Activated T-helper 17 cell treated with anti-CD3 and anti-CD28 coated beads, Interleukin-2, amount 50 U/mL, for 72 hours (primary cell): Measurements from ENCODE around the gene VPS37C. TPM values are rescaled to one million over a fixed set of nuclear protein-coding genes. Genes with fewer than 3 reads are reported as not detected.

ENCODE experiments used
- ATAC-seq: fragments of 150-1000 bp; cut with Tn5 transposase; replicated peaks from 2 replicates; pipeline ENCODE4 v1.10.0; 2021; ENCODE audit warnings: mild to moderate bottlenecking, moderate library complexity
- H3K27ac Mint-ChIP-seq: one replicate; pipeline ENCODE4 v1.8.0; 2022; ENCODE audit warnings: mixed read lengths
- H3K27me3 Mint-ChIP-seq: one replicate; pipeline ENCODE4 v1.8.0; 2022; ENCODE audit warnings: mixed read lengths
- H3K36me3 Mint-ChIP-seq: one replicate; pipeline ENCODE4 v1.8.0; 2022; ENCODE audit warnings: low read depth, mild to moderate bottlenecking, mixed read lengths
- H3K4me1 Mint-ChIP-seq: one replicate; pipeline ENCODE4 v1.8.0; 2022; ENCODE audit warnings: mixed read lengths
- H3K4me3 Mint-ChIP-seq: one replicate; pipeline ENCODE4 v1.8.0; 2022; ENCODE audit warnings: mild to moderate bottlenecking, mixed read lengths
- H3K9me3 Mint-ChIP-seq: one replicate; pipeline ENCODE4 v1.8.0; 2022; ENCODE audit warnings: mixed read lengths
- total RNA-seq, 2 donors: library from RNA; stranded (reverse); gene quantifications; one replicate each; pipeline ENCODE4 v1.2.3, GENCODE V29; 2022

VPS37C gene
- total RNA-seq, 2 donors from 2014 or later, result 9.7 to 14.5 TPM

DNA sequence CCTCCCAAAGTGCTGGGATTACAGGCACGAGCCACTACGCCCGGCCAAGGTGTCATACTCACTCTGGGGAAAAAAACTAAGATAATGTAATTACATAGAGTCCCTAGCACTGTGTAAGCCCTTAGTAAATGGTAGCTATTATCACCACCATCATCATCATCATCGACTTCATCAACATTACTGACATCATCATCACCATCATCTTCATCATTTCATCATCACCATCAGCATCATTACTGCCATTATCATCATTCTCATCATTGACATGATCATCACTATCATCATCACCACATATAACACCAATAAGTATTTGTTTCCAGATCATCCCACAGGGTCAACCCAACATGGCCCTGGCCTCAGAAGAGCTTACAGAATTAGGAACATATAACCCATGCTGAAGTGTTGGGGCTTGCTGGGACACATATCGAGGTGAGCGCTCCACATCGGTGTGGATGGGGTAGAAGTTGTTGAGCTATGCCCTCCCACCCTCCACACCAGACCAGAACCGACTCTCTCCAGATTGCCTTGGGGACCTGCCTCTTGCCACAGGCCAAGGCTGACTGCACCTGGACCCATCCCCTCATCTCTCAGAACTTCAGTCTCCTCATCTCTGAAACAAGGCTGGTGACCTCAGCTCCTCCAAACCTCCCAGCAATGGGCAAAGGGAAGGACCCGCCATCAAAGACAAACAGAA, 73.7 kb downstream of the VPS37C start:
- ATAC-seq, result no peak
- peaks cover 31% of the 10 kb centered on the region for H3K4me1 Mint-ChIP-seq
- H3K36me3 Mint-ChIP-seq, result peaks cover 66% of the 10 kb centered on the region
- H3K4me3 Mint-ChIP-seq, result peak overlapping the region; percentile 49
- no peaks in the 10 kb centered on the region for H3K9me3 Mint-ChIP-seq
- peak overlapping the region; percentile 6 for H3K27ac Mint-ChIP-seq
- H3K27me3 Mint-ChIP-seq, result no peaks in the 10 kb centered on the region

DNA sequence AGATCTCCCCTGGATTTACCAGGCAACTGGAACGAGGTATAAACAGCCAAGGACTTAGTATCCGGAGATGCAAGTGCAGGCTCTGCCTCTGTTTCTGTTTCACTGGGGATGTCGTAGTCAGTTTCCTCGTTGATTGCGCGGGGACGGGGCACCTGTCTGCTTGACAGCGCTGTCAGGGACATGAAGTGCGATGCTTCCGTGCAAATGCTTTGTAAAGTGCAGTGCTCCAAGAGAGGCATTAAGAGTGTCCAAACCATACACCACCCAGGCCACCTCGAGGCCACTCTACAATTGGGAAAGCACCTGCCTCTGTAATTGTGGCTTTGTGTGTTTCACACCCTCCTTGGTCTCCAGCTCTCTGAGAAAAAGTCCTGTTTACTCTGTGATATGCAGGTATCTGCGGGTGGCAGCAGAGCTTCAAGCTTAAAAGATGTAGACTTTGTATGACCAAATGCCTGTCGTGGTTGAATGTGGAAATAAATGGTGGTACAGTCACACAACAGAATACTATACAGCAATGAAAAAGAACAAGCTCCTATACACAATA, 77.6 kb downstream of the VPS37C start:
- H3K27ac Mint-ChIP-seq, result peak overlapping the region; percentile 94
- H3K36me3 Mint-ChIP-seq, result peaks cover 71% of the 10 kb centered on the region
- no peaks in the 10 kb centered on the region for H3K27me3 Mint-ChIP-seq
- peaks cover 35% of the 10 kb centered on the region for H3K4me1 Mint-ChIP-seq
- peak overlapping the region; percentile 80 for H3K4me3 Mint-ChIP-seq
- no peaks in the 10 kb centered on the region for H3K9me3 Mint-ChIP-seq
- peak; percentile 77 for ATAC-seq

DNA sequence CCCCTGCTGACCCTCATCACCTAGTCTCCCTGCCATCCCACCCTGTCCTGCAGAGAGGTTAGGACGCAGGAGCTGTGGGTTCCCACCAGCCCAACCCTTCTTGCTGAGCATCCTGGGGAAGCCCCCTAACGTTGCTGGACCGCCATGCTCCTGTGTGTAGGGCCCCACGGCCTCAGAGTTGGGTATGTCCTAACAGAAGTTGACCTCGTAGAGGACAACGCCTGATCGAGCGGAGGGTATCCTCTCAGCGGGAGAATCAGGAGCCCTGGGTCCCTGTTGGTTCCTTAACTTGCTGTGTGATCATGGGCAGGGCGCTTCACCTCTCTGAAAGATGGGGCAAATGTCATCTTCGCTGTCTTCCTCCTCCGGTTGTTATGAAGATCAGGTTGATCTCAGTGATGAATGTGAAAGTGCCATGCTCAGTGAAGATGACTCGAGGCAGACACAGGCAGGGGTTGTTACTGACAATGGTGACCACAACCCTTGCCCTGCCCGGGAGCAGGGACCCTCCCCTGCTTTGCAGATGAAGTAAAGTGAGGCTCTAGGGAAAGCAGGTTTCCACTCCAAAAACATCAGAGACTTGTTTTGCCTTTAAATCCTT, 78.2 kb downstream of the VPS37C start:
- Mint-ChIP-seq H3K4me1 (peaks cover 38% of the 10 kb centered on the region), H3K4me3 (peak overlapping the region; percentile 80), H3K27ac (peak overlapping the region; percentile 94), H3K36me3 (peaks cover 71% of the 10 kb centered on the region), H3K27me3 (no peaks in the 10 kb centered on the region), H3K9me3 (no peaks in the 10 kb centered on the region)
- peak; percentile 79 for ATAC-seq

DNA sequence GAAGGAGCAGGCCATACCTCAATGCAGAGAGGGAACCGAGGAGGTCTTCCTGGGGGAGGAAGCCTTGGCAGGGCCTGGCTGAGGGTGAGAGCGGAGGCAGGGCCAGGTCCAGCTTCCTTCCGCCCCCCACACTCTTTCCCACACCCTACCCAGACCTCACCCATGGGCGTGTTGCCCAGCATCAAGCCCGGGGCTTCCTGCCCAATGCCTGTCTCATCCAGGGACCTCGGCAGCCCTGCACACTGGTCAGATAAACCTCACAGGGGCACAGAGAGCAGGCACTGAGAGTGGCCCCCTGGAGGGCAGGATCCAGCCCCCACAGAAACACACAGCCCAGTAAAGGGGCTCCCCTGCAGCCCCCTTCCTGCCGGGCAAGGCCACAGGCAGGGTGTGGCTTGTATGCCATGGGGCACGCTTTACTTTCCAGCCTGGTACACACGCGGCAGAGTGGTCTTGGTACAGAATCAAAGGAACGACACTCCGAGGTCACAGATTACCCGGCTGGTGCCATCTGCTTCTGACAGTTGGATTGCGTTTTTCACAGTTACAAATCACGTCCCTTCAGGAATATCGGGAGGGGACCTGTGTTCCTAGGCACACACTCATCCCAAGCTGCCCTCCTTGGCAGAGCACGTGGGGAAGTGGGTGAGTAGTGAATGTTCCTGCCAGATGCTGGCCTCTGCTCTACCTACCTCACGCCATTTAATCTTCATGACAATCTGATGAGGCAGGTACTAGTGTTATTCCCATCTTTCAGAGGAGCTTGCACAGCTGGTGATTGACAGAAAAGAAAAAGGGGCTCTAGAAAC, 79.0 kb downstream of the VPS37C start:
- peak overlapping the region; percentile 80 for H3K4me3 Mint-ChIP-seq
- H3K4me1 Mint-ChIP-seq, result peaks cover 33% of the 10 kb centered on the region
- H3K9me3 Mint-ChIP-seq, result no peaks in the 10 kb centered on the region
- peaks cover 71% of the 10 kb centered on the region for H3K36me3 Mint-ChIP-seq
- H3K27ac Mint-ChIP-seq, result peak overlapping the region; percentile 94
- peak; percentile 10 for ATAC-seq
- no peaks in the 10 kb centered on the region for H3K27me3 Mint-ChIP-seq

DNA sequence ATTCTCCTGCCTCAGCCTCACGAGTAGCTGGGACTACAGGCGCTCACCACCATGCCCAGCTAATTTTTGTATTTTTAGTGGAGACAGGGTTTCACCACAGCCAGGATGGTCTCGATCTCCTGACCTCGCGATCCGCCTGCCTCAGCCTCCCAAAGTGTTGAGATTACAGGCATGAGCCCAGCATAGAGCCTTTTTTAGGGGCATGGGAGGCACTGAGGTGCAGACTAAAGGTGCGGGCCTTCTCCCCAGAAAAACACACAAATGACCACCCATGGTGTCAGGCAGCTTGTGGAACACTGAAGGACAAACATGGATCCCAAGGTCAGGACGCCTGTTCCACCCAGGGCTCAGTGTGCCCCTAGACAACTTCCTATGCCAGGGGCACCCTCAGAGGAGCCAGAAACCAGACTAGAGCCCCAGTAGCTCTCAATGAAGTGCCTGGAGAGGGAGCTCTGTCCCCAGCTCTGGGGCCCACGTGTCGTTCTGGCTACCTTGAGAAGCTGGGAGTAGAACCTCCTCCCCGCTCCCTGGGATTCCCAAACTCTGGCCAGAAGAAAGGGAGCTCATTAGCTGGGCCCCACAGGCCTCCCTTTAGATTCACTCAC, 80.1 kb downstream of the VPS37C start:
- no peaks in the 10 kb centered on the region for H3K27me3 Mint-ChIP-seq
- peak overlapping the region; percentile 94 for H3K27ac Mint-ChIP-seq
- H3K4me3 Mint-ChIP-seq, result peak overlapping the region; percentile 80
- peaks cover 38% of the 10 kb centered on the region for H3K4me1 Mint-ChIP-seq
- H3K36me3 Mint-ChIP-seq, result peaks cover 81% of the 10 kb centered on the region
- H3K9me3 Mint-ChIP-seq, result no peaks in the 10 kb centered on the region
- no peak for ATAC-seq

DNA sequence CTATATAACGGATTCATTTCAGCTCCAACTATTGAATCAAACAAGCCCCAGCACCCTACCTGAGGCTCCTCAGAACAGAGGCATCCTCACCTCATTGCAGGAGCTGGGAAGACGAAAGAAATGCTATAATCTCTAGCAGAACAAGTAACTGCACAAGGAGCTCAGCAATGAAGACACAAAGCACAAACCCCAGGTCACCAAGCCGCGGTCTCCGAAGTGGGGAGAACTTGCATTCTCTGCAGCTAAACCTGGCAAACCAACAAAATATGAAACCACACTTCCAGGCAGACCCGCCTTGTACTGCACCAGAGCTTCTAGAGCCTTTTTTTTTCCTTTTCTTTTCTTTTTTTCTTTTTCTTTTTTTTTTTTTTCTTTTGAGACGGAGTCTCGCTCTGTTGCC, 80.7 kb downstream of the VPS37C start:
- peak overlapping the region; percentile 80 for H3K4me3 Mint-ChIP-seq
- ATAC-seq, result no peak
- peak overlapping the region; percentile 94 for H3K27ac Mint-ChIP-seq
- H3K9me3 Mint-ChIP-seq, result no peaks in the 10 kb centered on the region
- peaks cover 87% of the 10 kb centered on the region for H3K36me3 Mint-ChIP-seq
- H3K4me1 Mint-ChIP-seq, result peaks cover 42% of the 10 kb centered on the region
- no peaks in the 10 kb centered on the region for H3K27me3 Mint-ChIP-seq

Other genes with a start within 250 kb of the VPS37C start
- 10 to 100 TPM; 42.8 to 99.7 TPM for gene TMEM109, start 247.3 kb downstream of the VPS37C start, total RNA-seq
- under 1 TPM in 1 of 2 donors, not detected in 1; 0.29 TPM for gene TMEM132A, start 237.0 kb downstream of the VPS37C start, total RNA-seq
- 1 to 10 TPM; 1.0 to 1.3 TPM for gene SLC15A3, start 209.2 kb downstream of the VPS37C start, total RNA-seq
- 100 to 1,000 TPM; 254 to 438 TPM for gene CD6, start 189.7 kb downstream of the VPS37C start, total RNA-seq
- 100 to 1,000 TPM; 231 to 476 TPM for gene CD5, start 58.9 kb downstream of the VPS37C start, total RNA-seq
- gene PGA3, start 42.1 kb upstream of the VPS37C start, total RNA-seq, result not detected
- gene PGA4, start 60.9 kb upstream of the VPS37C start, total RNA-seq, result not detected
- not detected for gene PGA5, start 79.7 kb upstream of the VPS37C start, total RNA-seq
- 10 to 100 TPM in 1 of 2 donors, 1 to 10 TPM in 1; 8.6 to 11.1 TPM for gene VWCE, start 133.9 kb upstream of the VPS37C start, total RNA-seq
- 100 to 1,000 TPM; 211 to 344 TPM for gene DDB1, start 171.7 kb upstream of the VPS37C start, total RNA-seq
- gene TKFC, start 171.8 kb upstream of the VPS37C start, total RNA-seq, result 10 to 100 TPM; 32.6 to 32.9 TPM
- gene CYB561A3, start 200.5 kb upstream of the VPS37C start, total RNA-seq, result 10 to 100 TPM; 46.5 to 62.3 TPM
- 10 to 100 TPM; 30.6 to 47.9 TPM for gene TMEM138, start 200.9 kb upstream of the VPS37C start, total RNA-seq
- gene TMEM216, start 231.2 kb upstream of the VPS37C start, total RNA-seq, result 10 to 100 TPM; 12.1 to 12.8 TPM